CD4-positive, alpha-beta T cell treated with Interleukin-10 for 1 hour (primary cell): Measurements from ENCODE around the gene TKT.

Experiments
- DNase-seq: peaks from one replicate; pipeline ENCODE4 v3.0.0-alpha.2; 2020

Gene TKT

GRCh38 chr3:53224026-53224425 lies 31.8 kb downstream of the TKT start:
- no peak for DNase-seq

DNA sequence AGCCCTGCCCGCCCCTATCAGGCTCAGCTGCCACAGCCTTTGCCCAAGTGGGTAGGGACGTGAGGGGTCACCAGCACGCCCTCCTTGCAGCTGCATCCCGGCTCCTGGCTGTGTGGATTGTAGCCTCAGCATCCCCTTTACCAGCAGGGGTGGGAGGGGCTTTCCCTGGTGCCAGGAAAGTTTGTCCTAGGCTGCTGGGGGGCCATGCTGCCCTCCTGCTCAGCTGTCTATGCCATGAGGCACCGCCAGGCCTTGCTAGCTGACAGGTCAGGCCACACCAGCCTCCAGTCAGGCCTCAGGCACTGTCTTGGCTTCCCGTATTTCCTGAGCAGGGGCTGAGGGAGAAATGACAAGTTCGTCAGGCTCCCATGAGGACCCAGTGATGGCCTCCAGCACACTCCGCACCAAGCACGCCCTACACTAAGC lies 32.3 kb downstream of the TKT start:
- DNase-seq, result no peak

GRCh38 chr3:53223025-53223424 lies 32.8 kb downstream of the TKT start:
- no peak for DNase-seq

- DNase-seq, result no peak
These were observed 33.5 kb downstream of the TKT start for GRCh38 chr3:53222183-53222901.

DNA sequence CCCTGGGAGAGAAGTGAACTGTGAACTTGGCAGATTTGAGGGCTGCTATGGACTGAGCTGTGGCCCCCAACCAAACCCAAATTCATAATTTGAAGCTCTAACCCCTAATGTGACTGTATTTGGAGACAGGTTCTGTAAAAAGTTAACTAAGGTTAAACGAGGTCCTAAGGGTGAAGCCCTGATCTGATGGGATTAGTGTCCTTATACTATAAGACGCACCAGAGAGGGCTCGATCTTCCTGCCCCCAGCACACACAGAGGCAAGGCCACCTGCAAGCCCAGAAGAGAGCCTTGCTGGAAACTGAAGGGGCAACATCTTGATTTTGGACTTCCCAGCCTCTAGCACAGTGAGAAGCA lies 34.0 kb downstream of the TKT start:
- DNase-seq, result no peak

- DNase-seq, result no peak
These were observed 34.5 kb downstream of the TKT start for GRCh38 chr3:53221345-53221744.

DNA sequence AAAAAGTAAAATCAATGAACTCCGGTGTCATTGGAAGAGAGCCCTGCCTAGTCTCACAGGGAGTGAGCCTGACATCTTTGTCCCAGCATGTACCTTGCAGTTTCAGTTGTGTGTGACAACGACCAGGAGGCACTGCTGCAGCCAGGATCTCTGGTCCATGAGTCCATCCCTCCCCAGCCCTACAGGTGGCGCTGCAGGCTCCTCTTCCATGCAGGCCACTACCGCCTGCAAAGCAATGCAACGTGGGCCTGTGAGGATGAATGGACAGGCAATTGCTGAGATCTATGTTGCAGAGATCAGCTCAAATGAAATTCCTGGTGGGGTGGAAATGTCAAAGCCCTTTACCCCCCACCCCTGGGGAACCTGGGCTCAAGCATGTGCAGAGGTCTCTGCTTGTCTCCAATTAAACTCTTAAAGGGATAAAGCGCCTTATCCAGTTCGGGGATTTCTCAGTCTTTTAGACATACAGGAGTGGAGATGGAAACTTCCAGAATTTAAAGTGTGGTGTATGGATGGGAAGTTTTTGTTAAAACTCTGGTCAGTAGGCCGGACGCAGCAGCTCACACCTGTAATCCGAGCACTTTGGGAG lies 35.8 kb downstream of the TKT start:
- DNase-seq, result peak; percentile 77

DNA sequence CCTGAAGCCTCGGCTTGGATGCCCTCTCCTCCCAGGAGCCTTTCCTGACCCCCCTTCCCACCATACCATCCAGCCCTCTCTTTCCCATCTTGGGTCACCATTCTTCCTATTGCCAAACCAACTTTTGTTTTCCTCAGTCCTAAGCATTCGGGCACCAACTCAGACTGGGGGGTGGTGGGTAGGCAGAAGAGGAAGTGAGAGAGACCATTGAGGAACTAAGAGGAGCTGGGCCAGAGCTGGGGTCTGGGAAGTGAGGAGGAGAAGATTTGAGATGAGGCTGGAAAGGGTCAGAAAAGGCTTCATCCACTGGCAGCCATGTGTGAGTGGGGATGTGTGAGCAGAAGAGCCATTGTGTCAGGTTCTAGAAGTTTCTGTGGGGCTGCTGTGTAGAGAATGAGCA lies 37.7 kb downstream of the TKT start:
- DNase-seq, result no peak

- no peak for DNase-seq
These were observed 38.6 kb downstream of the TKT start for GRCh38 chr3:53217175-53217574.

DNA sequence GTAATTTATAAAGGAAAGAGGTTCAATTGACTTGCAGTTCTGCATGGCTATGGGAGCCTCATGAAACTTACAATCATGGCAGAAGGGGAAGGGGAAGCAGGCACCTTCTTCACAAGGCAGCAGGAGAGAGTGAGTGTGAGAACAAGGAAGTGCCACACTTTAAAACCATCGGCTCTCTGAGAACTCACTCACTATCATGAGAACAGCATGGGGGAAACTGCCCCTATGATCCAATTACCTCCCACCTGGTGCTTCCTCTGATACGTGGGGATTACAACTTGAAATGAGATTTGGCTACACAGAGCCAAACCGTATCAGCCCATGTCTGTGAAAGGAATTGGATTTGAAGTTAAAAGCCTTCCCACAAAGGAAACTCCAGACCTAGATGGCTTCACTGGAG lies 39.1 kb downstream of the TKT start:
- no peak for DNase-seq

GRCh38 chr3:53215816-53216215 lies 40.0 kb downstream of the TKT start:
- no peak for DNase-seq

GRCh38 chr3:53213276-53213675 lies 42.5 kb downstream of the TKT start:
- no peak for DNase-seq

- DNase-seq, result no peak
These were observed 43.8 kb downstream of the TKT start for GRCh38 chr3:53211706-53212702.

DNA sequence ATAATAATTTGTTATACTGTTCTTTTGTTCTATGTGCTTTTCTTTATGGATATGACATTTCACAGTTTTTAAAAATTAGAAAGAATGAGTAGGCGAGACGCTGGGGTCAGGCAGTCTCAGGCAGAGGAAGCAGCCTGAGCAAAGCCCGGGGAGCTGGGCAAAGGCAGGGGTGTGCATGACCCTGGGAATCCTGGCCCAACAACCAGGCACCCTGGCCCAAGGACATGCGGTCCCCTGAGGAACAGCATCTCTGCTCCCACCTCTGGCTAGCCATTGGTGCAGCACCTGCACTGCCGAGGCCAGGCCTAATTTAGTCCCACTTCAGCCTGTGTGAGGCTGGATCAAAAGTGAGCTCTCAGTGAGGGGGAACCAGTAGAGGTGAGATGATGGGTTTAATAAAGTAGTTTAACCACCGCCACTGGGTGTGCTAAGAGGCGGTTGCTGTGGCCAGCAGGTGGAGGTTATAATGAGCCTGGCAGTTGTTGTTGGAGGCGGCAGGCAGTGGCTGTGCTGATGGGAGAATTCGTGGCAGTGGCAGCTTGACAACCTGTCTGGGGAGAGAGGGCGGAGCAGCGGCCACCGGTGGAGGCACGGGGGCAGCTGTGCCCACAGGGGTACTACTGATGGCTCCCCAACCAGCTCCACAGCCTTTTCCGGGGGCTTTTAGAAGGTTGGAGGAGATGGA lies 53.3 kb downstream of the TKT start:
- DNase-seq, result no peak

DNA sequence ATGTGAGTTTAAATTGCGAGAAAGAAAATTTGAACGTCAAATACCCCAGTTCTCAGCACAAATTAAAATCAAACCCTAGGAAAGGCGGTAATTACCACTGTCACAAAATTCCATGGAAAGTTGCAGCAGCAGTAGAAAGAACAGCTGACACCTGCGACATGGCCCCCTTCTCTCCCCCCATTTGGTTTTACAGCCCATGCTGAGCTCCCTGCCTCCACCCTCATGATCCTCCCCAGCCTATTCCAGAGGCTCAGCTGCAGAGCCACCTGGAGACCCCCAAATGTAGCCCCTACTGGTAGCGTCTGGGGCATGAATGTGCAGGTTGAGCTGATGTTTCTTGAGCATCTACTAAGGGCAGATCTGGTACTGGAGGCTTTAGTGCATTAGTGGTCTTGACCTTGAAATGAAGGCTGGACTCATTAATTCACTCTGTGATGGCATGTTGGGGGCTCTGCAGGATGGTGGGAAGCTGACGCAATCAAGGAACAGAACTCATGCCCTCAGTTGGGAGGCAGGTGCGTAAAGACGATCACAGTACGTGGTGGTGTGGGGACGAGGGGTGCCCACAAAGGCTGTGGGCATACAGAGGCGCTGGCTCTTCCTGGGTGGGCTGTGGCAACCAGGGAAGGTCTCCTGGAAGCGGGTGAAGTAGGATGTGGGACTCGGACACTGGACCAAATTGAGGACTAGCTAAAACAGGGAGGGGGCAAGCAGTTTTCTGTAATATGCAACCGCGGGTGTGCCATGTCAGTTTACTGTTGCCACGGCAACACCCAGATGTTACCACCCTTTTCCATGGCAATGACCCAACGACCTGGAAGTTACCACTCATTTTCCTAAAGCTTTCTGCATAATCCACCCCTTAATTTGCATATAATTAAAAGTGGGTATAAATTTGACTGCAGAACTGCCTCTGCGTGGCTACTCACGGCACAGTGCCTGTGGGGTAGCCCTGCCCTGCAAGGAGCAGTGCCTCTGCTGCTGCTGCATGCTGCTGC lies 55.0 kb downstream of the TKT start:
- no peak for DNase-seq

GRCh38 chr3:53199834-53200233 lies 56.0 kb downstream of the TKT start:
- DNase-seq, result no peak

- DNase-seq, result no peak
These were observed 56.8 kb downstream of the TKT start for GRCh38 chr3:53198996-53199395.

GRCh38 chr3:53198256-53198977 lies 57.4 kb downstream of the TKT start:
- no peak for DNase-seq

DNA sequence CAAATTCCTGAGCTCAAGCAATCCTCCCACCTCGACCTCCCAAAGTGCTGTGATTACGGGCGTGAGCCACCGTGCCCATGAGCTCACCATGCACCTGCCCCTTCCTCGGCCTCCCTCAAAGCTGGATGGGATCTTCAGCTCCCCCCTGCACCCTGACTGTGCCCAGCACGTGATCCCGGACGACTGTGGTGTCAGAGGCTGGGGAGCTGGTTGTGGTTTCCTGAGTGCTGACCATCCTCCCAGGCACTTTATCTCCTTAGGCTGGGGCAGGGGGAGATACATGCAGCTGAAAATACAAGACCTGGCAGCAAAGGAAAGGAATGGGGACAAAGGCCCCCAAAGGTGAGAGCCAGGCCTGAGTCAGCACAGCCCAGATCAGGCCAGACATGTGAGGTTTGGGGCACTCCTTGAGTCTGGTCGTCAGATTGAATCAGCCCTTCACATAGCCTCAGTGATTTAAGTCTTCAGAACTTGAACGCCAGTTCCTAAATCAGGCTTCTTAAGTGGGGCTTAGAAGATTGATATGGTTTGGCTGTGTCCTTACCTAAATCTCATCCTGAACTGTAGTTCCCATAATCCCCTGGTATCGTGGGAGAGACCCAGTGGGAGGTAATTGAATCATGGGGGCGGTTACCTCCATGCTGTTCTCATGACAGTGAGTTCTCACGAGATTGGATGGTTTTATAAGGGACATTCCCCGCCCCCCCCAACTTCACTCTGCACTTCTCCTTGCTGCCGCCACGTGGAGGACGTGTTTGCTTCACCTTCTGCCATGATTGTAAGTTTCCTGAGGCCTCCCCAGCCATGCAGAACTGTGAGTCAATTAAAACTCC lies 59.0 kb downstream of the TKT start:
- peak; percentile 49 for DNase-seq
